K562 (cell line): ENCODE data around the gene PPP1R13L. TPM values are rescaled to one million over a fixed set of nuclear protein-coding genes. Genes with fewer than 3 reads are reported as not detected.

Experiments
- ARID3A ChIP-seq: IDR thresholded peaks from 2 replicates; pipeline ENCODE4 v1.6.1; 2012; ENCODE audit warnings: low read depth, low read length, improper control_type of control experiment, borderline replicate concordance
- CGGBP1 ChIP-seq: fragments of 250-450 bp; sonication (Bioruptor Pico); IDR thresholded peaks from 2 replicates; pipeline ENCODE4 v1.9.0; 2021; ENCODE audit warnings: mild to moderate bottlenecking
- CLOCK ChIP-seq: fragments of 250-450 bp; sonication (Bioruptor Pico); IDR thresholded peaks from 2 replicates; pipeline ENCODE4 v1.4.0; 2020; ENCODE audit warnings: mild to moderate bottlenecking, moderate library complexity, borderline replicate concordance
- CREB3 ChIP-seq: fragments of 450-650 bp; conservative IDR thresholded peaks from 2 replicates; pipeline ENCODE4 v1.6.1; 2016; ENCODE audit warnings: missing genetic modification characterization, low read depth, mild to moderate bottlenecking, missing compliant biosample characterization, moderate library complexity
- MTA1 ChIP-seq: fragments of 450-650 bp; IDR thresholded peaks from 2 replicates; pipeline ENCODE4 v1.6.1; 2017; ENCODE audit warnings: borderline replicate concordance
- NCOA2 ChIP-seq, 2 experiments: fragments of 450-650 bp; IDR thresholded peaks; 2 replicates each; pipeline ENCODE4 v1.6.1; 2018; ENCODE audit warnings: mild to moderate bottlenecking in 2 of 2, moderate library complexity in 1 of 2; ENCODE audit not compliant: partially characterized antibody in 2 of 2
- NFXL1 ChIP-seq: fragments of 450-650 bp; formaldehyde crosslinking; IDR thresholded peaks from 2 replicates; pipeline ENCODE4 v1.4.0; 2021; ENCODE audit warnings: mild to moderate bottlenecking
- PATZ1 ChIP-seq: fragments of 250-450 bp; sonication (Bioruptor Pico); IDR thresholded peaks from 2 replicates; pipeline ENCODE4 v1.5.0; 2020; ENCODE audit warnings: mild to moderate bottlenecking, borderline replicate concordance
- PHTF2 ChIP-seq: fragments of 250-450 bp; sonication (Bioruptor Pico); IDR thresholded peaks from 2 replicates; pipeline ENCODE4 v1.5.0; 2021; ENCODE audit warnings: mild to moderate bottlenecking
- THRAP3 ChIP-seq: fragments of 450-650 bp; IDR thresholded peaks from 2 replicates; pipeline ENCODE4 v1.6.1; 2016; ENCODE audit warnings: mild to moderate bottlenecking, inconsistent platforms, borderline replicate concordance
- ZFP30 ChIP-seq: fragments of 250-450 bp; sonication (Bioruptor Pico); IDR thresholded peaks from 2 replicates; pipeline ENCODE4 v1.8.0; 2022; ENCODE audit warnings: moderate library complexity, mild to moderate bottlenecking, inconsistent platforms, borderline replicate concordance
- ZMIZ1 ChIP-seq, 2 experiments: fragments of 150-350 bp in 1 of 2; IDR thresholded peaks; 2 replicates each; pipeline ENCODE4 v1.6.1; 2012 to 2016; ENCODE audit warnings: low read depth in 2 of 2, low read length in 2 of 2, mild to moderate bottlenecking in 1 of 2, moderate library complexity in 1 of 2
- ZNF764 ChIP-seq: fragments of 250-450 bp; sonication (Bioruptor Pico); IDR thresholded peaks from 2 replicates; pipeline ENCODE4 v1.4.0; 2020; ENCODE audit warnings: low read depth, mild to moderate bottlenecking, moderate library complexity
- polyA plus RNA-seq, 8 experiments: library from polyadenylated mRNA; depleted of rRNA in 4 of 8; stranded (reverse) in 5 of 8; unstranded in 3 of 8; fragments of >200 nt; fragmentation: Nextera tagmentation in 2 of 8; fragmentation: Illumina TruSeq in 1 of 8; extraction: Ambion mirVana in 2 of 8; extraction: Trizol in 1 of 8; gene quantifications; 2 replicates each; pipeline versions ENCODE4 v1.2.1 to v1.2.3, GENCODE V29; 2011 to 2014; ENCODE audit warnings: inconsistent platforms in 1 of 8, missing spikeins in 1 of 8
- total RNA-seq, 7 experiments: library from RNA; depleted of rRNA in 6 of 7; stranded (reverse); fragments of >200 nt in 6 of 7; fragmentation: Illumina TruSeq in 2 of 7; extraction: Trizol in 2 of 7; gene quantifications; 2 replicates each; pipeline versions ENCODE4 v1.2.1 to v1.2.3, GENCODE V29; 2011 to 2021; ENCODE audit warnings: low replicate concordance in 1 of 7

Gene PPP1R13L
- total and polyA plus RNA-seq, 9 of the 15 experiments (the other 6 are each of a cell fraction or from before 2014, with no cell fraction given), result 0.32 to 6.7 (median 2.0) TPM

- TF ChIP-seq CREB3 (tag) (0 out of 2 replicates have a peak, but pooled peaks have one; percentile 20), THRAP3 (no peak; the same call in 1 of the 2 replicates), MTA1 (peak; percentile 77), NCOA2 (IDR thresholded peaks at IDR 0.05; ENCODE audit: partially characterized antibody in 2 of 2) (no peak), PHTF2 (CRISPR knock-in tag) (no peak), NFXL1 (no peak), CLOCK (no peak), ZNF764 (CRISPR knock-in tag) (no peak; the same call in 1 of the 2 replicates), ARID3A (peak; percentile 65; the same call in 1 of the 2 replicates), ZFP30 (CRISPR knock-in tag) (no peak), ZMIZ1 (IDR thresholded peaks at IDR 0.05; ENCODE audit: low read depth in 2 of 2, low read length in 2 of 2) (peak in 1 of 2 experiments; percentile 60; a peak in 1 of 4 replicates), CGGBP1 (CRISPR knock-in tag) (no peak), PATZ1 (CRISPR knock-in tag) (no peak)
These were observed 19.6 kb upstream of the PPP1R13L start (continued) for GRCh38 chr19:45424191-45425058.
